GM13976 (cell line): ENCODE measurements around the gene CITED1.

ENCODE experiments used
- DNase-seq: peaks from one replicate; pipeline ENCODE4 v3.0.0; 2012; ENCODE audit warnings: low spot score
- CTCF ChIP-seq: IDR thresholded peaks from 2 replicates; pipeline ENCODE4 v1.5.1; 2012; ENCODE audit warnings: borderline replicate concordance, mild to moderate bottlenecking; ENCODE audit not compliant: insufficient read depth; ENCODE audit errors: extremely low read depth, missing control alignments, control extremely low read depth
- in situ Hi-C: fragments of 300-500 bp; cut with MboI; formaldehyde crosslinking; loops from one replicate; pipeline ENCODE4 v1.12.0; 2022; ENCODE audit warnings: low sequenced_read_pairs, mixed read lengths, inconsistent platforms; ENCODE audit not compliant: unreplicated experiment

The CITED1 gene

GRCh38 chrX:72305286-72306084 is at the start of gene CITED1:
Gene CITED1 (minus strand): TSS chrX:72305914. CDS start chrX:72302869, 3,045 bp downstream.
- in situ Hi-C loops, result no loop called here
- TF ChIP-seq CTCF, result no peak
- peak; percentile 40 for DNase-seq

- no peak for TF ChIP-seq CTCF
- in situ Hi-C loops, result no loop called here
- no peak for DNase-seq
Measured at GRCh38 chrX:72352786-72353185, 47.1 kb upstream of the CITED1 start.

- DNase-seq, result no peak
- no peak for TF ChIP-seq CTCF
- in situ Hi-C loops, result no loop called here
Measured at GRCh38 chrX:72351606-72352334, 46.1 kb upstream of the CITED1 start.

- in situ Hi-C loops, result no loop called here
- peak; percentile 34 for DNase-seq
- TF ChIP-seq CTCF, result no peak
Measured at GRCh38 chrX:72349190-72349589, 43.5 kb upstream of the CITED1 start.

- TF ChIP-seq CTCF, result no peak
- in situ Hi-C loops, result no loop called here
- no peak for DNase-seq
Measured at GRCh38 chrX:72348247-72348979, 42.7 kb upstream of the CITED1 start.

- no peak for DNase-seq
- no peak for TF ChIP-seq CTCF
- in situ Hi-C loops, result no loop called here
Measured at GRCh38 chrX:72347366-72347765, 41.7 kb upstream of the CITED1 start.
